GM19099 (cell line): Measurements from ENCODE around the gene CCDC102B.

Experiments used
- POLR2A ChIP-seq: IDR thresholded peaks from 3 replicates; pipeline ENCODE4 v1.6.1; 2011; ENCODE audit warnings: low read depth; ENCODE audit not compliant: insufficient read length; ENCODE audit errors: extremely low read depth

CCDC102B gene

GRCh38 chr18:68796936-68797690 is 767 bp upstream of the CCDC102B start:
- no peak for TF ChIP-seq POLR2A

- TF ChIP-seq POLR2A: no peak
Observed at GRCh38 chr18:68800075-68800474, 2.2 kb downstream of the CCDC102B start.

GRCh38 chr18:68803356-68803755 is 5.5 kb downstream of the CCDC102B start:
- TF ChIP-seq POLR2A: no peak

DNA sequence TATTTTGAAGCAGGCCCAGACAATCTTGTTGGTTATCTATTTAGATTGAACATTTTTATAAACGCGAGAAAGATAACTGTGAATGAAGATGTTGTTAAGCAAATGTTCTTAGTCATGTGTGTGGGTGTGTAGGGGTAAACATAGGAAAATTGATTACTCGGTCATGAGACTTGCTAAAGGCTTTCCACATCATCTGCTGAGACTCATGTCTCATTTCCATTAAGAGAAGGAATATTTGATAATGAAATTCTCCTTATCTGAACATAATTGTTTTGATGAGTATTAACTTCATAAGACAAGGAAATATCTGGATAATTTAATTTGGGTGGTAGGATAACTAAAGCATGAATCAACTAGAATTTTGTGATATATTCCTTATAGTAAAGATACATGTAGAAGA is 19.7 kb downstream of the CCDC102B start:
- no peak for TF ChIP-seq POLR2A

- TF ChIP-seq POLR2A: no peak
Observed at GRCh38 chr18:68818584-68818983, 20.7 kb downstream of the CCDC102B start.

DNA sequence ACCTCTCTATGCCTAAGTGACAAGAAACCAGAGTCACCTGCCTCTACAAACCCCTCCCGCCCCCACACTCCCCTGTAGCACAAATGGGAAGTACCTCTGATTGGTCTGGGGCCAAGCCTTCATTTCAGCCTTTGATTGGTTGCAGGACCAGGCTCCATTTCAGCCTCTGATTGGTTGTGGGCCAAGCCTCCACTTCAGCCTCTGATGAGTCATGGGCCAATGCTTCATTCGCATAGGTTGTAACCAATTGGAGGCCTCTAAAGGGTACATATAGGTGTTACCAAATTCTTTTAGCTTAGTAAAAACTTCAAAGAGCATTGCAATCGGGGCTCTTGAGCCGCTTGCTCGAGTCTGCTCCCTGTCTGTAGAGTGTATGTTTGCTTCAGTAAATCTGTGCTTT is 25.0 kb downstream of the CCDC102B start:
- no peak for TF ChIP-seq POLR2A

GRCh38 chr18:68826121-68826520 is 28.2 kb downstream of the CCDC102B start:
- TF ChIP-seq POLR2A: no peak

- no peak for TF ChIP-seq POLR2A
Observed at GRCh38 chr18:68830256-68831045, 32.6 kb downstream of the CCDC102B start.

- no peak for TF ChIP-seq POLR2A
Observed at GRCh38 chr18:68833756-68834155, 35.9 kb downstream of the CCDC102B start.

- no peak for TF ChIP-seq POLR2A
Observed at GRCh38 chr18:68837665-68838451, 40.0 kb downstream of the CCDC102B start.

DNA sequence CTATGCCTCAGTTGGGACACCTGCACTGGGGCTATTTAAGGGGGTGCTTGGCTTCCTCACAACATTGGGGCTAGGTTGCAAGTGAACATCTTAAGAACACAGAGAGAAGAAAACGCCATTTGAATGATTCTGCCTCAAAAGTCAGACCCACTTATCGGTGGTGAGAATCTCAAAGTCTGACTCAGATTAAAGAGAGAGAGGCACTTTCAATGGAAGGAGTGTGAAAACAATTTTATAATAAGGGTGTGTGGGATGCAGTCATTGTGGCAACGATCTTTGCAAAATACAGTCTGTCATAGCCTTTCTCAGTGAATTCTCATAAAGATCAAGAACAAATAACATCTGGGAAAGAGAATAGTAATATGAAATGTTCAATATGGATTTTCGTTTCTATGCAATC is 41.8 kb downstream of the CCDC102B start:
- TF ChIP-seq POLR2A: no peak

DNA sequence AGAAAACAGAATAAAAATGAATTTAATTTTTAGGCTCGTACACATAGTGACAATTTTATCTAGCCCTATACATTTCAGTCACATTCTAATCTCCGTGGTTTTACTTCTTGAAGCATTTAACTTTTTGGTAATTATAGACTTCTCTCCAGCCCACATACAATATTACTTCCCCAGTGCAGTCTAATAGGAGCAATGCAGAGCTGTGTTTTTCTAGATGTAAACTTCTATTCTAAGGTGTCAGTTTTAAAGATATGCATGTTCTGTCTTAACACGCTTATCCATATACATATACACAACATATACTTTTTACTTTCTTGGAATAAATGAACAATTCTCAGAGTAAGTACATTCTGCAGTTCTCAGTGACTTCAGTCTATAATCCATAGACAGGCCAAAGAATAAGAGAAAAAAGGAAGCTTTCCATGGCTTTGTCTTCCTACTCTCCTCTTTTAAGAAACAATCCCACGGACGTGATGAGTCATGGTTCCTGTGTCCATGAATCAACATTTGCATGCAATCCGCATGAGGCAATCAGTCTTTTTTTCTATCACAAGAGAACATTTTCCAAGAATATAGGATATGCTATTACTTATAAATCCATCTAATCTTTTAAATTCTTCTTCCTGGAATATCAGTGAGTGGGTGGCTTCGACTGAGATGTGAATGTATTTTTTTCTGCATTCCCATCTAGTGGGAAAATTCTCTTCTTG is 42.8 kb downstream of the CCDC102B start:
- no peak for TF ChIP-seq POLR2A

GRCh38 chr18:68841301-68841700 is 43.4 kb downstream of the CCDC102B start:
- no peak for TF ChIP-seq POLR2A

GRCh38 chr18:68842951-68843350 is 45.1 kb downstream of the CCDC102B start:
- no peak for TF ChIP-seq POLR2A
